ENCODE measurements around the gene BBX. TPM values are rescaled to one million over a fixed set of nuclear protein-coding genes. Genes with fewer than 3 reads are reported as not detected.
"Not testable (repeated sequence)": the region's sequence is repeated elsewhere in the genome, so short reads cannot be mapped to it uniquely, and the experiment has no call there.

The BBX gene
- total RNA-seq, 2 donors from 2014 or later = 38.4 to 42.1 TPM

GRCh38 chr3:107798381-107798780, 275.6 kb downstream of the BBX start:
- no peak for DNase-seq
- intact Hi-C loops (cut with DNase I) = no loop called here
- ATAC-seq = peak in 1 of 2 donors; percentile 35

GRCh38 chr3:107800710-107801109, 277.9 kb downstream of the BBX start:
- ATAC-seq (peak in 1 of 2 donors; percentile 41), DNase-seq (no peak)
- intact Hi-C loops (cut with DNase I) = no loop called here

- ATAC-seq = no peak
- DNase-seq = no peak
- intact Hi-C loops (cut with DNase I) = no loop called here
These were observed 280.4 kb downstream of the BBX start for GRCh38 chr3:107803170-107803569.

- no peak for DNase-seq
- ATAC-seq = no peak
- intact Hi-C loops (cut with DNase I) = no loop called here
These were observed 283.3 kb downstream of the BBX start for GRCh38 chr3:107806021-107806420.

- ATAC-seq = no peak
- intact Hi-C loops (cut with DNase I) = no loop called here
- DNase-seq = no peak
These were observed 283.8 kb downstream of the BBX start for GRCh38 chr3:107806536-107806935.

GRCh38 chr3:107810171-107811071, 287.7 kb downstream of the BBX start:
- ATAC-seq (no peak), DNase-seq (no peak)
- intact Hi-C loops (cut with DNase I) = no loop called here

GRCh38 chr3:107813026-107813425, 290.3 kb downstream of the BBX start:
- peak in 1 of 2 donors; percentile 71 for ATAC-seq
- intact Hi-C loops (cut with DNase I) = no loop called here
- DNase-seq = no peak

GRCh38 chr3:107816107-107816506, 293.3 kb downstream of the BBX start:
- ATAC-seq (peak in 1 of 2 donors; percentile 62), DNase-seq (no peak)
- intact Hi-C loops (cut with DNase I) = no loop called here

- intact Hi-C loops (cut with DNase I) = no loop called here
- DNase-seq = no peak
- ATAC-seq = no peak
These were observed 294.3 kb downstream of the BBX start for GRCh38 chr3:107817076-107817475.

GRCh38 chr3:107818025-107818424, 295.3 kb downstream of the BBX start:
- DNase-seq = no peak
- no peak for ATAC-seq
- intact Hi-C loops (cut with DNase I) = no loop called here

GRCh38 chr3:107819656-107820055, 296.9 kb downstream of the BBX start:
- ATAC-seq = no peak
- intact Hi-C loops (cut with DNase I) = no loop called here
- no peak for DNase-seq

- intact Hi-C loops (cut with DNase I) = no loop called here
- no peak for DNase-seq
- ATAC-seq = no peak
These were observed 299.5 kb downstream of the BBX start for GRCh38 chr3:107822308-107822707.

- intact Hi-C loops (cut with DNase I) = no loop called here
- no peak for ATAC-seq
- no peak for DNase-seq
These were observed 302.1 kb downstream of the BBX start for GRCh38 chr3:107824822-107825371.

GRCh38 chr3:107825556-107825955, 302.8 kb downstream of the BBX start:
- DNase-seq (no peak), ATAC-seq (no peak)
- intact Hi-C loops (cut with DNase I) = no loop called here

- DNase-seq (no peak), ATAC-seq (no peak)
- intact Hi-C loops (cut with DNase I) = no loop called here
These were observed 304.0 kb downstream of the BBX start for GRCh38 chr3:107826727-107827126.

GRCh38 chr3:107829185-107829584, 306.4 kb downstream of the BBX start:
- DNase-seq (no peak), ATAC-seq (no peak)
- intact Hi-C loops (cut with DNase I) = no loop called here

GRCh38 chr3:107831590-107831989, 308.8 kb downstream of the BBX start:
- no peak for ATAC-seq
- no peak for DNase-seq
- intact Hi-C loops (cut with DNase I) = no loop called here

GRCh38 chr3:107833043-107833442, 310.3 kb downstream of the BBX start:
- ATAC-seq (no peak), DNase-seq (no peak)
- intact Hi-C loops (cut with DNase I) = no loop called here

GRCh38 chr3:107833722-107834416, 311.1 kb downstream of the BBX start:
- ATAC-seq (no peak), DNase-seq (no peak)
- intact Hi-C loops (cut with DNase I) = no loop called here

- intact Hi-C loops (cut with DNase I); ATAC-seq; DNase-seq: not testable (repeated sequence)
These were observed 312.2 kb downstream of the BBX start for GRCh38 chr3:107835001-107835400.
